Activated CD4-positive, alpha-beta memory T cell treated with anti-CD3 and anti-CD28 coated beads, Interleukin-2, amount 10 ng/mL, durations not matched to agents 7 days and 5 days (primary cell): ENCODE measurements around the gene VANGL2. TPM values are rescaled to one million over a fixed set of nuclear protein-coding genes. Genes with fewer than 3 reads are reported as not detected.

ENCODE experiments used
- CTCF ChIA-PET: fragments of 350-600 bp; sonication (Branson Sonifier 250); formaldehyde crosslinking; loops from one replicate; lab custom pipeline; 2021; ENCODE audit warnings: antibody characterized with exemption, inconsistent platforms; lab: Charles Lee
- POLR2A ChIA-PET: fragments of 350-600 bp; sonication (Branson Sonifier 250); formaldehyde crosslinking; loops from one replicate; lab custom pipeline; 2021; ENCODE audit warnings: antibody characterized with exemption; lab: Charles Lee
- DNase-seq: peaks from one replicate; pipeline ENCODE4 v3.0.0-alpha.2; 2020
- H3K27ac Mint-ChIP-seq: one replicate; pipeline ENCODE4 v1.8.0; 2021; ENCODE audit warnings: mild to moderate bottlenecking, mixed read lengths
- H3K27me3 Mint-ChIP-seq: one replicate; pipeline ENCODE4 v1.8.0; 2021; ENCODE audit warnings: mixed read lengths
- H3K36me3 Mint-ChIP-seq: one replicate; pipeline ENCODE4 v1.8.0; 2021; ENCODE audit warnings: low read depth, mixed read lengths
- H3K4me1 Mint-ChIP-seq: one replicate; pipeline ENCODE4 v1.8.0; 2021; ENCODE audit warnings: mixed read lengths
- H3K4me3 Mint-ChIP-seq: one replicate; pipeline ENCODE4 v1.8.0; 2021; ENCODE audit warnings: mild to moderate bottlenecking, mixed read lengths
- H3K9me3 Mint-ChIP-seq: one replicate; pipeline ENCODE4 v1.8.0; 2021; ENCODE audit warnings: mixed read lengths
- total RNA-seq, 2 experiments: library from RNA; stranded (reverse); gene quantifications; one replicate each; pipeline ENCODE4 v1.2.3, GENCODE V29; 2021

Gene VANGL2
- total RNA-seq, 2 experiments from 2014 or later = not detected

GRCh38 chr1:160437432-160438316 is 37.3 kb downstream of the VANGL2 start:
- Mint-ChIP-seq H3K36me3 (peaks cover 14% of the 10 kb centered on the region), H3K9me3 (peaks cover 14% of the 10 kb centered on the region), H3K27ac (peak overlapping the region; percentile 89), H3K4me3 (peak overlapping the region; percentile 69), H3K4me1 (peaks cover 35% of the 10 kb centered on the region), H3K27me3 (no peaks in the 10 kb centered on the region)
- ChIA-PET POLR2A (interaction anchor here (0.8 to 2.1 kb wide), 12 partner anchors 9 to 380 kb away, joined by 3 to 12 read pairs (median 4); partner anchors contain the start of gene SLAMF6), CTCF (interaction anchor here (1.0 to 1.3 kb wide), 2 partner anchors 9 to 14 kb away, joined by 3 to 4 read pairs; no protein-coding TSS in a partner anchor)
- peak; percentile 41 for DNase-seq

- Mint-ChIP-seq H3K4me1 (peaks cover 33% of the 10 kb centered on the region), H3K27ac (peak overlapping the region; percentile 89), H3K27me3 (no peaks in the 10 kb centered on the region), H3K4me3 (peak overlapping the region; percentile 69), H3K36me3 (peaks cover 8% of the 10 kb centered on the region), H3K9me3 (peaks cover 14% of the 10 kb centered on the region)
- CTCF ChIA-PET = interaction anchor here (1.0 to 1.3 kb wide), 3 partner anchors 10 to 169 kb away, joined by 3 to 4 read pairs (median 3); no protein-coding TSS in a partner anchor
- POLR2A ChIA-PET = interaction anchor here (0.8 to 2.1 kb wide), 11 partner anchors 8 to 380 kb away, joined by 3 to 12 read pairs (median 4); partner anchors contain the start of gene SLAMF6
- DNase-seq = no peak
Observed at GRCh38 chr1:160438317-160438918, 38.1 kb downstream of the VANGL2 start.

GRCh38 chr1:160438935-160439334 is 38.6 kb downstream of the VANGL2 start:
- peak overlapping the region; percentile 89 for H3K27ac Mint-ChIP-seq
- no peaks in the 10 kb centered on the region for H3K27me3 Mint-ChIP-seq
- peaks cover 11% of the 10 kb centered on the region for H3K36me3 Mint-ChIP-seq
- H3K9me3 Mint-ChIP-seq = peaks cover 10% of the 10 kb centered on the region
- ChIA-PET POLR2A (interaction anchor here (1.2 to 1.4 kb wide), 3 partner anchors 13 to 137 kb away, joined by 3 to 5 read pairs (median 4); no protein-coding TSS in a partner anchor), CTCF (interaction anchor here (1.0 kb wide), 1 partner anchor 168 kb away, joined by 3 read pairs; no protein-coding TSS in a partner anchor)
- DNase-seq = no peak
- no peak overlapping the region for H3K4me3 Mint-ChIP-seq
- peaks cover 38% of the 10 kb centered on the region for H3K4me1 Mint-ChIP-seq

GRCh38 chr1:160439718-160440117 is 39.4 kb downstream of the VANGL2 start:
- Mint-ChIP-seq H3K4me1 (peaks cover 42% of the 10 kb centered on the region), H3K9me3 (peaks cover 2% of the 10 kb centered on the region), H3K36me3 (peaks cover 8% of the 10 kb centered on the region), H3K27me3 (no peaks in the 10 kb centered on the region), H3K4me3 (no peak overlapping the region), H3K27ac (no peak overlapping the region)
- ChIA-PET POLR2A (interaction anchor here (1.2 to 1.4 kb wide), 2 partner anchors 12 to 15 kb away, joined by 3 to 5 read pairs; no protein-coding TSS in a partner anchor), CTCF (interaction anchor here (1.0 kb wide), 1 partner anchor 167 kb away, joined by 3 read pairs; no protein-coding TSS in a partner anchor)
- DNase-seq = no peak

GRCh38 chr1:160446945-160447600 is 46.7 kb downstream of the VANGL2 start:
- Mint-ChIP-seq H3K27ac (peak overlapping the region; percentile 75), H3K27me3 (no peaks in the 10 kb centered on the region), H3K4me1 (peaks cover 64% of the 10 kb centered on the region), H3K36me3 (peaks cover 4% of the 10 kb centered on the region), H3K4me3 (peak overlapping the region; percentile 15), H3K9me3 (peaks cover 6% of the 10 kb centered on the region)
- DNase-seq = no peak
- ChIA-PET POLR2A (interaction anchor here (0.9 to 1.2 kb wide), 2 partner anchors 9 to 19 kb away, joined by 3 to 4 read pairs; no protein-coding TSS in a partner anchor), CTCF (interaction anchor here (1.2 to 1.3 kb wide), 2 partner anchors 18 to 33 kb away, joined by 3 to 5 read pairs; no protein-coding TSS in a partner anchor)

GRCh38 chr1:160449494-160449893 is 49.1 kb downstream of the VANGL2 start:
- H3K27me3 Mint-ChIP-seq = no peaks in the 10 kb centered on the region
- H3K27ac Mint-ChIP-seq = no peak overlapping the region
- H3K4me3 Mint-ChIP-seq = no peak overlapping the region
- ChIA-PET CTCF (no interaction called here), POLR2A (interaction anchor here (1.3 kb wide), 1 partner anchor 74 kb away, joined by 3 read pairs; the partner anchor contains the start of gene SLAMF6)
- no peak for DNase-seq
- peaks cover 64% of the 10 kb centered on the region for H3K4me1 Mint-ChIP-seq
- peaks cover 3% of the 10 kb centered on the region for H3K36me3 Mint-ChIP-seq
- peaks cover 6% of the 10 kb centered on the region for H3K9me3 Mint-ChIP-seq

- Mint-ChIP-seq H3K4me3 (peak overlapping the region; percentile 18), H3K4me1 (peaks cover 69% of the 10 kb centered on the region)
- CTCF ChIA-PET = interaction anchor here (0.5 to 1.5 kb wide), 9 partner anchors 8 to 539 kb away, joined by 3 to 5 read pairs (median 4); no protein-coding TSS in a partner anchor
Observed at GRCh38 chr1:160451119-160451858, 50.9 kb downstream of the VANGL2 start.

GRCh38 chr1:160451859-160452232 is 51.5 kb downstream of the VANGL2 start:
- no peak for DNase-seq
- peak overlapping the region; percentile 18 for H3K4me3 Mint-ChIP-seq
- H3K9me3 Mint-ChIP-seq = peaks cover 3% of the 10 kb centered on the region
- no peaks in the 10 kb centered on the region for H3K27me3 Mint-ChIP-seq
- H3K27ac Mint-ChIP-seq = peak overlapping the region; percentile 63
- ChIA-PET CTCF (interaction anchor here (0.5 to 1.5 kb wide), 9 partner anchors 9 to 538 kb away, joined by 3 to 5 read pairs (median 4); no protein-coding TSS in a partner anchor), POLR2A (interaction anchor here (0.8 to 1.9 kb wide), 11 partner anchors 9 to 155 kb away, joined by 3 to 14 read pairs (median 5); no protein-coding TSS in a partner anchor)
- H3K36me3 Mint-ChIP-seq = peaks cover 3% of the 10 kb centered on the region
- peaks cover 68% of the 10 kb centered on the region for H3K4me1 Mint-ChIP-seq

More at GRCh38 chr1:160451119-160451858, 50.9 kb downstream of the VANGL2 start:
- Mint-ChIP-seq H3K36me3 (peaks cover 3% of the 10 kb centered on the region), H3K27me3 (no peaks in the 10 kb centered on the region), H3K9me3 (peaks cover 3% of the 10 kb centered on the region), H3K27ac (peak overlapping the region; percentile 63)
- no peak for DNase-seq
- POLR2A ChIA-PET = interaction anchor here (0.7 to 1.9 kb wide), 13 partner anchors 9 to 158 kb away, joined by 3 to 14 read pairs (median 4); no protein-coding TSS in a partner anchor

GRCh38 chr1:160453443-160453842 is 53.1 kb downstream of the VANGL2 start:
- ChIA-PET CTCF (interaction anchor here (1.0 kb wide), 1 partner anchor 14 kb away, joined by 4 read pairs; no protein-coding TSS in a partner anchor), POLR2A (interaction anchor here (0.7 to 1.4 kb wide), 7 partner anchors 9 to 254 kb away, joined by 3 to 12 read pairs (median 3); partner anchors contain the start of gene SLAMF6)
- H3K9me3 Mint-ChIP-seq = peaks cover 3% of the 10 kb centered on the region
- H3K4me1 Mint-ChIP-seq = peaks cover 64% of the 10 kb centered on the region
- peaks cover 3% of the 10 kb centered on the region for H3K36me3 Mint-ChIP-seq
- H3K4me3 Mint-ChIP-seq = peak overlapping the region; percentile 8
- peak overlapping the region; percentile 86 for H3K27ac Mint-ChIP-seq
- no peak for DNase-seq
- H3K27me3 Mint-ChIP-seq = no peaks in the 10 kb centered on the region

- Mint-ChIP-seq H3K27me3 (no peaks in the 10 kb centered on the region), H3K36me3 (peaks cover 3% of the 10 kb centered on the region), H3K9me3 (peaks cover 3% of the 10 kb centered on the region), H3K4me1 (peaks cover 73% of the 10 kb centered on the region), H3K27ac (peak overlapping the region; percentile 50), H3K4me3 (no peak overlapping the region)
- no peak for DNase-seq
- ChIA-PET POLR2A (interaction anchor here (0.8 to 1.7 kb wide), 5 partner anchors 9 to 16 kb away, joined by 3 to 5 read pairs (median 3); no protein-coding TSS in a partner anchor), CTCF (interaction anchor here (1.4 kb wide), 1 partner anchor 11 kb away, joined by 3 read pairs; no protein-coding TSS in a partner anchor)
Observed at GRCh38 chr1:160454371-160455152, 54.2 kb downstream of the VANGL2 start.
